HT-29 (cell line): ENCODE measurements around the gene CRYGA. TPM values are rescaled to one million over a fixed set of nuclear protein-coding genes. Genes with fewer than 3 reads are reported as not detected.
"Not testable (repeated sequence)": the region's sequence is repeated elsewhere in the genome, so short reads cannot be mapped to it uniquely, and the experiment has no call there.

Experiments used
- DNase-seq: peaks from one replicate; pipeline ENCODE4 v3.0.0-alpha.2; 2015; ENCODE audit warnings: low spot score
- total RNA-seq: library from RNA; depleted of rRNA; stranded (reverse); fragments of >200 nt; shearing (Covaris generic); gene quantifications from 2 replicates; pipeline ENCODE4 v1.2.3, GENCODE V29; 2014

CRYGA gene
- total RNA-seq, 1 experiment from 2014 or later, result not detected

DNA sequence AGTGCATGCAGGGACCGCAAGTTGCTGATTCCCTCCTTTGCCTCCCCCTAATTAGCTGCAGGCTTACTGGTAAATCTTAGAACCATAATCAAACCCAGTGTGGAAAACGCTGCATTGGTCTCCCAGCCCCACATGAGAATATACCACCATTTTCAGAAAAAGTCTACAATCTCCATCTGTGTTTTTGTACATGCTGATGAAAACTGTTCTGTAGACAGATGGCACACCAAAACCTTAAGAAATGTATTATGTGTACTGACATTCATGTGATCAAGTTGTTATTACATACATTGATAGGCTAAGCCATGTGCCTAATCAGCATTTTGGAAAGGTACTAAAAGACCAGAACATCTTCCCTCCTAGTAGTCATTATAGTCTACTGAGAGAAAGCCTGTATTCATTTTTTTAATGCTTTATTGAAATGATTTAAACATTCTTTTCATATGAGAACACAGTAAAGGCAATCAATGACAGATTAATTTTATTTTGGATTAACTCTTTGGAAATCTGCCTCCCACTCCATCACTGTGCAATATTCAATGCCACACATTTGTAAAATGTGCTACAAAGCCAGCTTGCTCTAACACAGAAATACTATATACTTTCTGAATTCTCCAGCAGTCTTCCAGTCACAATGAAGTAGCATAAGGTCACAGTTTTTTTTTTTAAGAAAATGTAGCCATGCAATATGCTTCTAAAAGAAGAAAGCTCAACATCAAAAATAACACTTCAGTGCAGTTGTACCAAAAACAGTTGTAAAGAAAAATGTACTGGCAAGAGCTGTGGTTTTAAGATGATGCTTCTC is 1.8 kb upstream of the CRYGA start:
- no peak for DNase-seq

DNA sequence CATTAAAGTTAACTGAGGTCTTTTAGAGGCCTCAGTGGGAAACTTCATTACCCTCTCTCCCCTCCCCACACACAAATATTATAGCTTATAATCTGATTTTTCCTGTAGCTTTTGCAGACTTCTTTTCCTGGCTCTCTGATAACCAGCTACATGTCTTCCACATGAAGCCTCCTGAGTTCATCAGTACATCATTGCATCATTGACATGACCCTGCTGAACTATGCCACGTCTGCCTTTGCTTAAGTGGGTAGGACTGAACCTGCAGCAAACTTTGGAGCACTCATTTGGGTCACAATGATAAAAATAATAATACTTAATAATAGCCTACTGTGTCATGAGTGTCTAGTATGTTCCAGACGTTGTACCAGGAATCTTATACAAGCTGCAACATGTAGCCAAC is 7.0 kb downstream of the CRYGA start:
- DNase-seq, result no peak

DNA sequence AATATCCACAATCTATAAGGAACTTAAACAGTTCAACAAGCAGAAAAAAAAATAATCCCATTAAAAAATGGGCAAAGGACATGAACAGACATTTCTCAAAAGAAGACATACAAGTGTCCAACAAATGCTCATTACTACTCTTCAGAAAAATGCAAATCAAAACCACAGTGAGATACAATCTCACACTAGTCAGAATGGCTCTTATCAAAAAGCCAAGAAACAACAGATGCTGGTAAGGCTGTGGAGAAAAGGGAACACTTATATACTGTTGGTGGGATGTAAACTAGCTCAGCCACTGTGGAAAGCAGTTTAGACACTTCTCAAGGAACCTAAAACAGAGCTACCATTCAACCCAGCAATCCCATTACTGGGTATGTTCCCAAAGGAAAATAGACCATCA is 10.2 kb downstream of the CRYGA start:
- DNase-seq, result no peak

- no peak for DNase-seq
Observed at GRCh38 chr2:208150956-208151355, 12.4 kb downstream of the CRYGA start.

DNA sequence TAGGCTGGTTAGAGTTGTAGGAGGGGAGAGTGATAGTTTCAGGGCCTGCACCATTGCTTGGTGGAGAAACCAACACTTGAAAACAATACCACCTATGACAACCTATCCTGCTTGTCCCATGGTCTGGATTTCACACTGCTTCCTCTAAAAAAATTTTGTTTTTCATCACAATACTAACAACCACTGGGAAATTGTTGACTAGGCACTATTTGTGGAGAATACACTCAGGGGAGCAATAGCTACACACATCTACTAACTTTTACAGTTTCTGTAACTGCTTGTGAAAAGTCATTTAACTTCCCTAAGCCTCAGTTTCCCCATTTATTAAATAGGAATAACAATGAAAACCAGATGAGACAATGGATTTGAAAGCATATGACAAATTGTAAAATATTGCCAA is 13.3 kb downstream of the CRYGA start:
- no peak for DNase-seq

- no peak for DNase-seq
Observed at GRCh38 chr2:208148803-208149202, 14.6 kb downstream of the CRYGA start.

DNA sequence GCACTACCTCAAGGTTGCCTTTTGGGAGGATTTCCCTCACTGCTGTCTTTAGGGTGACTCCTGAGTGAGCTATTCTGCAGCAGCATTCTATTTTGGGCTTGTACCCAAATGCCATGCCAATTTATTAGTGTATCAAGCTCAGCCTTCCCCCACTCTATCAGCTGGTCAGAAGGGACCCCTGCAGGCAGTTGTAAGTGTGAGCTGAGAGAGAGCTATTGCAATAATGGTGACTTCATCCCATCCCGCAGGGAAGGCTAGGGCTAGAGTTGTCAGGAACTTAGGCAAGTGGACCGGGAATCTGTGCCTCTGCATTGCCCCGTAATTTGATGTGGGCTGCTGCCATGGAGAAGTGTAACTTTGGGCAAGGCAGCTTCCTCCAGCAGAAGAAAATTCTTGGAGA is 15.6 kb downstream of the CRYGA start:
- no peak for DNase-seq

- no peak for DNase-seq
Observed at GRCh38 chr2:208147008-208147407, 16.4 kb downstream of the CRYGA start.

- no peak for DNase-seq
Observed at GRCh38 chr2:208146006-208146405, 17.4 kb downstream of the CRYGA start, which contains the start of gene CRYGB. CRYGB (minus strand) TSS chr2:208146158; CDS start chr2:208146120, 38 bp downstream.

DNA sequence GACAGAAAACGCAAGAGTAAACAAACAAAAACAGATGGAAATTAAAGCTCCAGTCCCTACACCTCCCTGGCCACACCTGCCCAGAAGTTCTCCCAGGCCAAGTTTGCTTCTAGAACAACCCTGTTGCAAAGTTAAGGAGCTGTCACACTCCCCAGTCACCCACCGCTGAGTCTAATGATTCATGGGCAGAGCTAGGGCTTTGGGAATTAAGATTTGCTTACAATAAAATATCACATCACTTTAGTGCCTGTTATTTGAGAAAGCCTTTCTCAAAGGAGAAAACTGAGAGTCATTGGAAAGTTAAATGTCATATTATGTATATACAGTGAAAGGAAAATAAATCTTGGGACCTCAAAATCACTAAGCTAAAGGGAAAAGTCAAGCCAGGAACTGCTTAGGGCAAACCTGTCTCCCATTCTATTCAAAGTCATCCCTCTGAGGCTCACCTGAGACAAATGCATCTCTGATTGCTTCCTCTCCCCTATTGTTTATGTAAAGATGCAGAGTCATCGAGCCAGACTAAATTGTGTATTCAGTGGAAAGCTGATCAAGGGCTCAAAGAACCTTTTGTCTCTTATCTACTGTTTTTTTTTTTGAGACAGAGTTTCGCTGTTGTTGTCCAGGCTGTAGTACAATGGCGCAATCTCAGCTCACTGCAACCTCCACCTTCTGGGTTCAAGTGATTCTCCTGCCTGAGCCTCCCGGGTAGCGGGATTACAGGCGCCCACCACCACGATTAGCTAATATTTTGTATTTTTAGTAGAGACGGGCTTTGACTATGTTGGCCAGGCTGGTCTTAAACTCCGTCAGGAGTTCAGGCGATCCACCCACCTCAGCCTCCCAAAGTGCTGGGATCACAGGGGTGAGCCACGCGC is 20.2 kb downstream of the CRYGA start:
- DNase-seq, result no peak

DNA sequence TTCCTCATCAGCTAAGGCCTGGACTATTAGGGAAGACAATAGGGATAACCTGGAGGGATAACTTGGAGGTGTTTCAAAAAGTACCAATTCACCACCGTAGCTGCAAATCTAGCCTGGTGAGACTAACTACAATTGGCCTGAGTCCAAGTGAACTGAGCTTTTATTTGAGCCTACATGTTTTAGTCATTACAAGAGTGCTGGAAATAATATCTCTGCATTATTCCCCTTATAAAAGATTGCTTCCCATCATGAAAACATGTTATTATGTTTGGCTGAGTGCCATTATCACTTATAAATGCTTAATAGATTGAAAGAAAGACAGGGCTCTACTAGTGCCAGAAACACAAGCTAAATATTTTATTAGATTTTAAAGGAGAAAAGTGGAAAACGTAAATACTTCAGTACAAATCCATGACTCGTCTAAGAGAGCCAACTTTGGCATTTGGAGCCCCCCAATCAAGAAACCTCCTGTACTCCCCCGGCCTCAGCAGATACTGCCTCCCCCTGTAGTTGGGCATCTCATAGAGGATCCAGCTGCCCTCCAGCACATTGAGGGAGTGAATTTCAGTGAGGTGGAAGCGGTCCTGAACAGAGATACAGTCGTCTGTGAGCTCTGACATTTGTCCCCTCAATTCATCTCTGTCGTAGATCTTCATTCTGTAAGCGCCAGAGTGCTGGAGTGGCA is 21.0 kb downstream of the CRYGA start:
- DNase-seq, result peak; percentile 13

- DNase-seq, result no peak
Observed at GRCh38 chr2:208139447-208139846, 23.9 kb downstream of the CRYGA start.

- DNase-seq, result not testable (repeated sequence)
Observed at GRCh38 chr2:208138334-208138733, 25.1 kb downstream of the CRYGA start.

DNA sequence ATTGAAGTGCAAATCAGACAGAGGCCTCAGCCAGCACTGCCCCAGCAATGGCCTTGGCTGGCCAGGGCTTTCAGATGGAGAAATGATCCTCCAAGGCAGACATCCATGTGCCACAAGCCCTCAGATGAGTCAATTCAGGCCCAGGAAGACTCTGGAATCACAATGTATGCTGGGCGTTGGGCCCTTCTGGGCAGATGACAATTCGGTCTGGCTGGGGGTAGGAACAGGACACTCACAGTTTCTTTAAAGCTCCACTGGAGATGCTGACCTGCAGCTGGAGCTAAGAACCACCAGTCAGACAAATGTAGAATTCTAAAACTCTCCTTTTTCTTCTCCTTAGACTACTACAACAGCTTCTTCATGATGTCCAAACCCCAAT is 26.7 kb downstream of the CRYGA start:
- DNase-seq, result no peak

GRCh38 chr2:208135794-208136715 is 27.3 kb downstream of the CRYGA start:
- no peak for DNase-seq

- peak; percentile 28 for DNase-seq
Observed at GRCh38 chr2:208134928-208135586, 28.3 kb downstream of the CRYGA start.

DNA sequence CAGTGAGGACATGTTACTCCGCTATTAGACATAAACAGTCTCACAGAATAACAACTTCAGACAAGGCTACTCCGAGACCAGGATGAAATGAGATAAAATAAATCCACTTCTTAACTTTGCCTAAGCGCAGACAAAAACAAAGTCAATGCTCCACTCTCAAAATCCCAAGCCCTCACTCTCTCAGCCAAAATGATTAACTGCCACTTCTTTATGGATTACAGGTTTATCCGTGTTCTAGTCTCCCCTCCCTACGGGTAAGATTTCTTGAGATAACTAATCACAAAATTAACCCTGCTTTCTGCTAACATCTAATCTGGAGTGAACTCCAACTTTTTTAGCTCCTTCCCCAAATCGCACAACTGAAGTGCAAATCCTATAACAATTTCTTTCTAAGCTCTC is 32.7 kb downstream of the CRYGA start:
- no peak for DNase-seq

GRCh38 chr2:208129744-208130711 is 33.4 kb downstream of the CRYGA start, which contains the start of gene CRYGC:
CRYGC (minus strand) TSS chr2:208129828; CDS start chr2:208129792, 36 bp downstream.
- DNase-seq, result peak; percentile 73

GRCh38 chr2:208128136-208128535 is 35.3 kb downstream of the CRYGA start:
- no peak for DNase-seq
